Suprapubic skin (tissue), 4 donors: ENCODE measurements around the gene AMDHD2.

Source experiments
- POLR2A ChIP-seq, 2 donors: fragments of 450-650 bp; IDR thresholded peaks; one replicate each; pipeline ENCODE4 v1.6.1; 2017; ENCODE audit warnings: antibody characterized with exemption in 2 of 2, mild to moderate bottlenecking in 2 of 2, moderate library complexity in 2 of 2
- POLR2AphosphoS5 ChIP-seq, 3 donors: sonication (generic); formaldehyde crosslinking; IDR thresholded peaks; one replicate each; pipeline ENCODE4 v1.6.1; 2017; ENCODE audit warnings: antibody characterized with exemption in 3 of 3
- TF ChIP-seq, protein P1 (sequence below), 2 donors: fragments of 200-600 bp in 1 of 2; fragments of 450-650 bp in 1 of 2; sonication (generic) in 1 of 2; IDR thresholded peaks; one replicate each; pipeline ENCODE4 v1.5.1; 2016 to 2019; ENCODE audit warnings: antibody characterized with exemption in 2 of 2, mild to moderate bottlenecking in 1 of 2, moderate library complexity in 1 of 2

DNA sequence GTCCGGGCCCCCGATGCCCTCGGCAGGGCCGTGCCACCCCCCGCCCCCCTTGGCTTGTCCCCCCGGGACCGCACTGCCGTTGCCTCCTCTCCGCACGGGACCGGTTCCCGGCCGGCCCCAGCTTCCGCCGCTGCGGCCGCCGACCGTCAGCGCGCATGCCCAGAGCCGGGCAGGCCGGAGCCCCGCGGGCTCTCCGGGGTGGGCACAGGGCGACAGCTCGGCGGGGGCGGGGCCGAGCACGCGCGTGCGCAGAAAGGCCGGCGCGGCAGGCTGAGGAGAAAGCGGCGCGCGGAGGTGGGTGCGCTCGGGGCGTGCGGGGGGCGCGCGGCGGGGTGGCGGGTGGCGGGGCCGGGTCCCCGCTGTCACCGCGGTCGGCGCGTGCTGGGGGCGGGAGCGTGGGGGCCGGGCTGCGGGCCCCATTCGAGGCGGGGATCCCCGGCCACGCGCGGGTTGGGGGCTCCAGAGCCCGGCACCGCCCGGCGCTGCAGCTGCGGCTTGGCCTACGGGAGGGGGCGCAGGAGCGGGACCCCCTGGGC, 45.2 kb upstream of the AMDHD2 start, which contains the start of gene TBC1D24:
- TF ChIP-seq, protein P1, sequence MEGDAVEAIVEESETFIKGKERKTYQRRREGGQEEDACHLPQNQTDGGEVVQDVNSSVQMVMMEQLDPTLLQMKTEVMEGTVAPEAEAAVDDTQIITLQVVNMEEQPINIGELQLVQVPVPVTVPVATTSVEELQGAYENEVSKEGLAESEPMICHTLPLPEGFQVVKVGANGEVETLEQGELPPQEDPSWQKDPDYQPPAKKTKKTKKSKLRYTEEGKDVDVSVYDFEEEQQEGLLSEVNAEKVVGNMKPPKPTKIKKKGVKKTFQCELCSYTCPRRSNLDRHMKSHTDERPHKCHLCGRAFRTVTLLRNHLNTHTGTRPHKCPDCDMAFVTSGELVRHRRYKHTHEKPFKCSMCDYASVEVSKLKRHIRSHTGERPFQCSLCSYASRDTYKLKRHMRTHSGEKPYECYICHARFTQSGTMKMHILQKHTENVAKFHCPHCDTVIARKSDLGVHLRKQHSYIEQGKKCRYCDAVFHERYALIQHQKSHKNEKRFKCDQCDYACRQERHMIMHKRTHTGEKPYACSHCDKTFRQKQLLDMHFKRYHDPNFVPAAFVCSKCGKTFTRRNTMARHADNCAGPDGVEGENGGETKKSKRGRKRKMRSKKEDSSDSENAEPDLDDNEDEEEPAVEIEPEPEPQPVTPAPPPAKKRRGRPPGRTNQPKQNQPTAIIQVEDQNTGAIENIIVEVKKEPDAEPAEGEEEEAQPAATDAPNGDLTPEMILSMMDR (IDR thresholded peaks at IDR 0.05), result no peak
- TF ChIP-seq POLR2AphosphoS5 (IDR thresholded peaks at IDR 0.05) (no peak), POLR2A (IDR thresholded peaks at IDR 0.05) (peak in 1 of 2 donors; percentile 17)
